Right ventricle myocardium inferior (tissue), 1 donor: ENCODE results near the gene STARD13. TPM values are rescaled to one million over a fixed set of nuclear protein-coding genes. Genes with fewer than 3 reads are reported as not detected.

Experiments
- ATAC-seq: fragments of 200-7000 bp; cut with Tn5 transposase; one replicate; pipeline ENCODE4 v1.9.1; 2020; ENCODE audit warnings: mild to moderate bottlenecking, moderate library complexity
- DNase-seq: peaks from one replicate; pipeline ENCODE4 v3.0.0; 2021; ENCODE audit errors: missing footprints
- intact Hi-C: fragments of 100-400 bp; cut with DNase I; formaldehyde crosslinking; loops from one replicate; pipeline ENCODE4 v1.11.0; 2022
- total RNA-seq: library from RNA; stranded (reverse); fragmentation: NEBNext Ultra II Directional; extraction: Animal tissue kit (Norgen Biotek cat#: 25700); gene quantifications from one replicate; pipeline ENCODE4 v1.2.1, GENCODE V29; 2021
- donor health status: DM: no; HTN: yes; CAD: no; lungs with severe emphysema.

Gene STARD13
- total RNA-seq, 1 donor from 2014 or later, result 36.4 TPM

DNA sequence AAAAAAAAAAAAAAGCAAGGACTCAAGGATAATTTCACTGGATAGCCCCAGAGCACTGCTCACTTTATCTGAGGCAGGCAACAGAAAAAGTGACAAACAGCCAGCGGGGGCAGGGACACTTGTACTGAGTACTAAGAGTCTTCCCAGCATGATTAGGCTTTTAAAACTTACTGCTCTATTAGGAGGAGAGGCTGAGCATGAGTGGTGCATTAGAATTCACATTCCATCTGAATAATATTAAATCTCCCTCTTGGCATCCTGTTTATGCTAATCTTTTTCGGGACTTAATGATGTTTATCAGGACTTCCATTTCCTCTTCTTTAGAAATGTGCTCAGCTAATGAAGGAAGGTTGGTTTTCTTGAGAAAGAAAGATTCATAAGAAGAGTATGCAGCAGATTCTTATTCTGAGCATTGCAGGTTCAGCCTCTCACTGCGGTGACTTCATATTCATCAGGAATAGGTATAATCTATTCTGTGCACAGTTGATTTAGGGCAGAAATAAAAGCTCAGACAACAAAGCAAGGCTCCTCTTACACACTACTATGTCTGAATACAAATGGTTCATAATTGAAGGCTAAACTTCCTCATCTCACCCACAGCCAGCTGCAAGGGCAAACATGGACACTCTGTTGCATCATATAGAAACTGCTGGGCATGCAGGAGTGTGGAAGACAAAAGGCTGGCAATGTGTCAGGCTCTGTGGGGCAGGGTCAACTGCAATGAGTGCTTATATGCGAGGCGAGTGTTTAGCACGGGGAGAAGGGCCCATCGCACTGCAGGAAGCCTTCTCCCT lies 162.3 kb downstream of the STARD13 start:
- ATAC-seq (peak; percentile 18), DNase-seq (peak; percentile 74)
- intact Hi-C loops, result no loop called here

DNA sequence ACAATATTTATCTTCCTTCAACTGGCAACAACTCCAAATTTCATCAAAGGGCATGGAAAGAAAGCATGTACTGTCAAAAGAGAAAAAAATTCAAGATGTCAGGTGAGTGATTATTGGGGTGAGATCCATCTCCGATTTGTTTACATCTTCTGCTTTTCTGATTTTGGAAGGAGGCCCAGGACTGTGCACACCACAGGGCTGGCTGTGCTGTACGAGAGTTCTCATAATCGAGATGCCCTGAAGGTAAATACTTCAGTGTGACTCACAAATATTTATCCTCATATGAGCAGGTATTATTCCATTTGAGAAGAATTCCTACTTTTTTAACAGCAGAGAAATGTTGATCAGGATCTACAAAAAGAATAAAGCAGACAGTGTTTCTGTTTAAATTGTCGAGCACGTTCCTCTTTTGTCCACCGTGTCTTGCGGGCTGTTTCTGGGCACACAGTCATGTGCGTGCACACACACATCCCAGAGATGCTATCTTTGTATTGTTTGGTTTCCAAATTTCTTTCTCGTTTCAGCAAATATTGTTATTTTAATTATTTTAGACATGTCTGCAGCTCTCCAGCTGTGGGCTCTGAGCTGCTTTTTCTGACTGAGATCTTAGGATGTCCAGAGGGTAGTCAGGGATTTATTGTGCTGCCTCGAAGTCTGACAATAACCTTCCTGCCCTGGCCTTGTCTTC lies 165.6 kb downstream of the STARD13 start:
- no peak for ATAC-seq
- intact Hi-C loops, result no loop called here
- no peak for DNase-seq

DNA sequence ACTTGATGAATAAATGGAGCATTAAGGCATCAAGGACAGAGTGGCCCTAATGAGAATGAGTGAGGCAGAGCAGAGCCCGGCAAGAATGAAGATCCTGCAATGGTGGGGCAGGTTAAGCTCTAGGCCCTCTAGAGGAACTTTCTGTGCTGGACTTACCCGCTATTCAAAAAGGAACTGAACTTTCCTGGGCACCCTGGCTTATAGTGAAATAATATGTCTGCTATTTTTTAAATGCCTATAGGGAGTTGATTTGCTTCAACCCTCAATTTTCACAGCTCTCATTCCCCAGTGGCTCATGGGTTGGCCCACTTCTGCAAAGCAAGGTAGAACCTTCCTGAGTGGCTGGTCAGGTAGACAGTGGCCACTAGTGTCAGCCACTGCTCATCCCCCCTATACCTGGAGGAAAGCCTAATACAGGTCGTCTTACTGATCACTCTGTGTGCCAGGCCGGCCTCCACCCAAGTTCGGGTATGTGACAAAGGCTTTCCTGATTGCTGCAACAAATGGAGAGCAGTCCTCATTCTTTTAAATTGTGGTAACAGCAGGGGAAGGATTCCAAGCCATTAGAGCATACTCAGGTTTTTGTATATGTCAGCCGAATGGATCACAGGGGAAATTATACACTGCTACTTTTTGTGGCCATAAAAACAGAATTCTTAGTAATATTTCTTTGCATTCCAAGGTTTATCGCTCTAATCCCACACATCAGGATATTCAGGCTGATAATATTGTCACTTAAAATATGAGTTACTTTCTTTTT lies 166.4 kb downstream of the STARD13 start:
- intact Hi-C loops, result no loop called here
- ATAC-seq (no peak), DNase-seq (no peak)

GRCh38 chr13:33116321-33117010 lies 169.1 kb downstream of the STARD13 start:
- no peak for DNase-seq
- intact Hi-C loops, result no loop called here

GRCh38 chr13:33115274-33115673 lies 170.3 kb downstream of the STARD13 start:
- intact Hi-C loops, result no loop called here
- ATAC-seq (no peak), DNase-seq (no peak)

More at GRCh38 chr13:33116321-33117010, 169.1 kb downstream of the STARD13 start:
- ATAC-seq, result no peak

DNA sequence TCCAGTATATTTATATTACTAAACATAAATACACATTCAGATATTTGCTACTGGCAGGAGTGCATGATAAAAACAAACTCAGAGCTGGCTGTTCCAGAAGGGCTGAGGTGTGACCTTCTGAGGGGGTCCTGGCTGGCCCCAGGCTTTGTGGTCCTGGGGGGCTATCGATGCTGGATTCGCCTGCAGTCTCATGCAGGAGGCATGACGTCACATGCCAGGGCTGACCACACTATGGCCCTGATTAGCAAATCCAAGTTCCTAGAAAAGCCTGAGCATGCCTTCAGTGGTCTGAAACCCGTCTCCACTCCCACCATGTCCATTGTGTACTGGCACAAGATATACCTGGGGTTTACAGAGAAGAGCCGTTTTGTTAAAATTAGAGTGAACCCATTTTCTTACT lies 171.4 kb downstream of the STARD13 start:
- DNase-seq (no peak), ATAC-seq (no peak)
- intact Hi-C loops, result loop anchor here (5.0 kb wide), 1 partner anchor 428 kb away; no protein-coding TSS in a partner anchor

DNA sequence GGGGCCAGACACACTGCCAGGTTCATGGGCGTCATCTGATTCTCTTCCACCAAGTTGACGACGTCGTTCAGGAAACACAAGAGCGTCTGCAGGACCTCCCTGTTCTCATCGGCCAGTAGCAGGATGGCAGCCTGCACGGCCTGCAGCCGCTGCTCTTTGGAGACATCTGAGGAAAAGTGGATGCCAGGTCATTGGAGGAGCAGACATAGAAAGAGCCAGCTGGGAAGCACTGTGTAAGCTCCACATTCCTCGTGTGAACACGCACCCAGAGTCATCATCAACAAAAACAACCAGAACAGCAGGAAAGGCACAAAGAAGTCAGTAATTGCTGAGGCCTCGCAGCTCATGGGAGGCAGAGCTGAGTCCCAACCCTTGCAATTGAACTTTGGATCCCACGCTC lies 172.8 kb downstream of the STARD13 start:
- intact Hi-C loops, result loop anchor here (5.0 kb wide), 1 partner anchor 430 kb away; no protein-coding TSS in a partner anchor

GRCh38 chr13:33111414-33112110 lies 174.0 kb downstream of the STARD13 start:
- ATAC-seq, result no peak
- intact Hi-C loops, result loop anchor here (5.0 kb wide), 1 partner anchor 431 kb away; no protein-coding TSS in a partner anchor

More for the DNA sequence above, 172.8 kb downstream of the STARD13 start:
- DNase-seq (peak; percentile 67), ATAC-seq (no peak)

GRCh38 chr13:33110713-33111413 lies 174.7 kb downstream of the STARD13 start:
- peak; percentile 55 for ATAC-seq

More at GRCh38 chr13:33111414-33112110, 174.0 kb downstream of the STARD13 start:
- no peak for DNase-seq

DNA sequence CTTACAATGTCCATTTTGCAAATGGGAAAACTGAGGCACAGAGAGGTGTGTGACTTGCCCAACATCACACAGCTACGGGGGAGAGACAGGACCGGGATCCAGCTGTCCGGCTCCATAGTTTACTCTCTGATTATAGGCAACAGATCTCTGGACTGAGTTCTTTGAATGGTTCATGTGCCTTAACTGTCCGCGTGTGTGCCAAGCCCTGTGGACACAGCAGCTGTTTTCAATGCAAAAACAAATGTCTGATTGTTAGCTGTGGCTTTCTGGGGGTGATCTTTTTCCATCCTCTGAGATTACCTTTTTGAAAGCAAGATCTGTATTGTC lies 175.2 kb downstream of the STARD13 start:
- intact Hi-C loops, result loop anchor here (5.0 kb wide), 1 partner anchor 432 kb away; no protein-coding TSS in a partner anchor
- DNase-seq, result no peak
- ATAC-seq, result peak; percentile 27

More at GRCh38 chr13:33110713-33111413, 174.7 kb downstream of the STARD13 start:
- DNase-seq, result peak; percentile 88
- intact Hi-C loops, result loop anchor here (5.0 kb wide), 1 partner anchor 431 kb away; no protein-coding TSS in a partner anchor

- DNase-seq, result no peak
- intact Hi-C loops, result loop anchor here (5.0 kb wide), 1 partner anchor 432 kb away; no protein-coding TSS in a partner anchor
- no peak for ATAC-seq
Measured at GRCh38 chr13:33109801-33110200, 175.8 kb downstream of the STARD13 start.

GRCh38 chr13:33109271-33109697 lies 176.3 kb downstream of the STARD13 start:
- ATAC-seq, result no peak
- intact Hi-C loops, result no loop called here
- no peak for DNase-seq

DNA sequence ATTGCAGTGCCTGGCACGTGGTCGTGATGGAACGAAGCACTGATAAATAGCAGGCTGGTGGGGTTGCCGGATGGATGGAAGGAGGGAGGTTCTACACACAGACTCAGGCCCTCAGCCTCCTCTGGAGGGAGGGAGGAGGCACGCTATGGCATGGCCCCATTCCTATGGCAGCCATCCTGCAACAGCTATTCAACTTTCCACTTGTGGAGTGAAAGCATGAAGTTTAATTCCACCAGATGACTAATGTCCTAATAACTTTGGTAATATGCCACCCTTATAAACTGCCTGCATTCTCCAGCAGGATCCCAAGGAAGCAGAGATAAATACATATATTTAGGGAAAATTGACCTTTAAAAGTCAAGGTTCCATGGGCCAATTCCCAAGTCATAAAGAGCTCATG lies 176.9 kb downstream of the STARD13 start:
- no peak for DNase-seq
- intact Hi-C loops, result no loop called here
- ATAC-seq, result no peak

DNA sequence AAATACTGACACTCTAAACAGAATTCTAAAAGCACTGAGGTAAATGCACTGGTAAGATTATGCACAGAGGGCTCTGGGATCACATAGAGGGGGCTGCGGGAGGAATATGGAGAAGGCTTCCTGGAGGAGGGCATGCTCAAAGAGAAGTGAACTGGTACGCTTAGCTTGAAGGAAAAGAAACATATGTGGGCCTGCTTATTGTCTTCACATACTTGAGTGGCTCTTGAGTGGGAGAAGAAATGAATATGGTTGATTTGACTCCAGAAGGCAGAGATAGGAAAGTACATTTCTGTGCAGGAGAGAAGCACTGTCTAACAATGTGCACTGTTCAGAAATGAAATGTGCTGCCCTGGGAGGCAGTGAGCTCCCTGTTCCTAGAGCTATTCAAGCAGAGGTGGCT lies 178.2 kb downstream of the STARD13 start:
- DNase-seq (no peak), ATAC-seq (no peak)
- intact Hi-C loops, result no loop called here

- DNase-seq, result no peak
- no peak for ATAC-seq
- intact Hi-C loops, result no loop called here
Measured at GRCh38 chr13:33106656-33107360, 178.7 kb downstream of the STARD13 start.

GRCh38 chr13:33105387-33106005 lies 180.1 kb downstream of the STARD13 start:
- ATAC-seq (peak; percentile 46), DNase-seq (no peak)
- intact Hi-C loops, result no loop called here
